Fibroblast of gingiva (primary cell): ENCODE data around the gene VIL1.
A peak's percentile ranks its signal among the peaks of the same experiment; 100 is the strongest.

ENCODE experiments used
- DNase-seq: peaks from one replicate; pipeline ENCODE4 v3.0.0-alpha.2; 2011; ENCODE audit warnings: low read depth

VIL1 gene

DNA sequence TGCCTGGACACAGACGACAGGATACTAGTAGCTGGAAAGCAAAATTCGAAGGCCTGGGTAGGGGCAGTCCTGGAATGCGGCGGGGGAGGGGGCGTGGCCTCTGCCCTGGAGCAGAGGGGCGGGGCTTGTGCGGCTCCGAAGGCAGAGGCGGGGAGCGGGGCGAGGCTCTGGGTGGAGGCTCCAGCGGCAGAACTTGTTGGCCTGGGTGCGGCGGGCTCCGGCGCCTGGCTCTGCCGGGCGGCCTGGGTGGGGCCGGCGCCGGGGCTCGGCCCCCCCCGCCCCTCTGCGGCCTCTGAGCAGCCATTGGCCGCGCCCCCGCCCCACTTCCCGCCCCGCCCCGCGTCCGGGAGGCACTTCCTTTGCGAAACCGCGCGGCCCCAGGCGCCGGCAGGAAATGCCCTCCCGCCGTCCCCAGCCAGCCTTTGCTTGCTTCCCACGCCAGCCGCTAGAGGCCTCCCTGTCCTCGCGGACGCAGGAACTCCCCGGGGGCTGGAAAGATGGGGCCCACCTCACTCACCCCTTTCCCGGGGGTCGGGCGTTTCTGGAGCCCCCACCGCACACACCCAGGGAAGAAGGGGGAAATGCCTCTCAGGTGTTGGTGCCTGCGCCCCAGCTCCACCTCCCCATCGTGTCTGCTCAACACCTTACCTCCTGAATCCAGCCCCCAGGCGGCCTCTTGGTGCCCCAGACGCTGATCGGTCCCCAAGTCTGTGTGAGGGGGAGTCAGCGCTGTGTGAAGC lies 12.5 kb upstream of the VIL1 start:
- peak; percentile 95 for DNase-seq

DNA sequence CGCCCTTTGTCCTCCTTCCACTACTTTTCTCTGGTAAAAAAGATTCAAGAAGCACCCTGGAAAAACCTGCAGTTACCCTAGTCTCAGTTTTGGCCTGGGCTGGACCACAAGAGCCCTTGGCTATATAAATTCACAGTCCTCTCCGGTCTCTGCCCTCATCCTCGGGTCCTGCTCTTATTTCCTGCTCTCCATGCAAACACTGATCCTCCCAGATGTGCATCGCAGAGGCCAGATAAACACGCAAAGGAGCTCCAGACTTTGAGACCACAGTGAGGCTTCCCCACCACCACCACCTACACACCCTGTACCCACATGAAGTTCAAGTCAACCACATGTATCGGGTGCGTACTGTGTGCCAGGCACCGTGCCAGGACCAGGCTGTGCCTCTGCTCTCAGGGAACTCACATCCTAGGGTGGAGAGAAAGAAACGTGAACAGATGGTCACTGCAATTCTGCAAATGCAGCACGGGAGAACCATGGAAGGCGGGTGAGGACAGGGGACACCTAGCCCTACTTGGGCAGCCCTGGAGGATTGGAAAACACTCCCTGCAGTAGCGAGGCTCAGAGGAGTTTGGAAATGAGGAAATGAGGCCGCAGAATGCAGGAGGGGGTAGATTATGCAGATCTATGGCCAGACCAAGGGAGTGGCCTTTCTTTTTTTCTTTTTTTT lies 11.8 kb upstream of the VIL1 start:
- peak; percentile 62 for DNase-seq

DNA sequence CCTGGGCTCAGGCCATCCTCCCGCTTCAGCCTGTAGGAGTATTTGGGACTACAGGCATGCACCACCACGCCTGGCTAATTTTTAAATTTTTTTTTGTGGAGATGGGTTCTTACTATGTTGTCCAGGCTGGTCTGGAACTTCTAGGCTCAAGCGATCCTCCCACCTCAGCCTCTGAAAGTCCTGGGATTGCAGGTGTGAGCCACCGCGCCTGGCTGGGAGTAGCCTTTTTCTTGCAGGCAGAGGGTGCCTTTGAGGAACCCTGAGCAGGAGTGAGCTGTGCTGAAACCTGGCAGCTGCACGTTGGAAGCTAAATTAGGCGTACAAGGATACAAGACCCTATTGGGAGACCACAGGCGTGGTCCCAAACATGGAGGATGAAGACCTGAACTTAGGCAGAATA lies 11.2 kb upstream of the VIL1 start:
- no peak for DNase-seq

DNA sequence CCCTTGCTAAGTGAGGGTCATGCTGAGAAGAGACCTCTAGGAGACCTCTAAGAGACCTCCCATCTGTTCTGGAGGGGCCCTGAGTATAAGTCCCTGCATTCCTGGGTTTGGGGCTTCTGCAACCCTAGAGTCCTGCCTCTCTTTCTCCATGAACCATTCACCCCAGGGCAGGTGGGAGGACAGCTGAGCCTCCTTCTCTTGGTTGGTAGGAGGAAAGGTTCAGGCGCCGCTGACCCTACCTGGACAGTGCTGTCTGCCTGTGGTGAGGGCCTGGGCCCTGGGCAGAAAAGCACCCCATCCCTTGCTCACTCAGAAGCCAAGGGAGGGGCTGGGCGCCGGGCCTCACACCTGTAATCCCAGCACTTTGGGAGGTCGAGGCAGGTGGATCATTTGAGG lies 604 bp upstream of the VIL1 start:
- DNase-seq = no peak

DNA sequence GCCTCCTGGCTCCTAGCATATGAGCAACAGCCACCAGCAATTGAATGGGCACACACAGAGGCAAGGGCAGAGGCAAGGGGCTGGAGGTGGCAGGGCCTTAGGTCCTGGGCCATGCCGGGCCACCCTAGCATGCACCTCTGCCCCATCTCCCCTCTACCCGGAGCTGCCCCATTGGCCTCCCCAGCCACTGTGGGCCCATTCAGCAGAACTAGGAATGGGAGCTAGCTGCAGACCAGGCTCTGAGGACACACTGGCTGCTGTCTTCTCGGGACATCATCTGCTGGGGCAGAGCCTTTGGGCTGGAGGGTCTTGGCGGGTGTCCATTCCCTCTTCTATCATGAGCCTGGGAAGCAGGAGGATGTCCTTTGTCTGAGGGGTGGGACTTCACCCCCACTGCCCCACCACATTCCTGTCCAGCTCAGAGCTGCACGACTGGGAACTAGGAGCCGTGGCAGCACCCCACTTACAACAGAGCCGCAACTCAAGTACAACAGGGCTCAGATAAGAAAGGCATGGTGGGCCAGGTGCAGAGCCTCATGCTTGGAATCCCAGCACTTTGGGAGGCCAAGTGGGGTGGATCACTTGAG lies 800 bp downstream of the VIL1 start:
- no peak for DNase-seq

DNA sequence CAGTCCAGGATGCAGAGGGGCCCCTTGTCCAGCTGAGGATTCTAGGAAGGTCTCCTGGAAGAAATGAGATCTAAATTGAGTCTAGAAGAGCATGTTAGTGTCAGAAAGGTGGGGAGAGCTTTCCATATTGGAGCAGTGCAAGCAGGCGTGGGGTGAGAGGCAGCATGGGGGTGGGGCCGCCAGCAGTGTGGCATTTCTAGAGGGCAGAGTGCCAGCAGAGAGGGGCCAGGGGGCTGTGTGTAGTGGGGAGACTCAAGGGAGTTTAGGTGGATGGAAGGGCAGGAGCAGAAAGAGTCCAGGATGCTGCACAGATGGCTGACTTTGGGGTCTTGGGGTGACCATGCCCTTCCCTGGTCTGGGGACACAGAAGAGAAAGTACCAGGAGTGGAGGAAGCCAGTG lies 2.1 kb downstream of the VIL1 start:
- DNase-seq = no peak

DNA sequence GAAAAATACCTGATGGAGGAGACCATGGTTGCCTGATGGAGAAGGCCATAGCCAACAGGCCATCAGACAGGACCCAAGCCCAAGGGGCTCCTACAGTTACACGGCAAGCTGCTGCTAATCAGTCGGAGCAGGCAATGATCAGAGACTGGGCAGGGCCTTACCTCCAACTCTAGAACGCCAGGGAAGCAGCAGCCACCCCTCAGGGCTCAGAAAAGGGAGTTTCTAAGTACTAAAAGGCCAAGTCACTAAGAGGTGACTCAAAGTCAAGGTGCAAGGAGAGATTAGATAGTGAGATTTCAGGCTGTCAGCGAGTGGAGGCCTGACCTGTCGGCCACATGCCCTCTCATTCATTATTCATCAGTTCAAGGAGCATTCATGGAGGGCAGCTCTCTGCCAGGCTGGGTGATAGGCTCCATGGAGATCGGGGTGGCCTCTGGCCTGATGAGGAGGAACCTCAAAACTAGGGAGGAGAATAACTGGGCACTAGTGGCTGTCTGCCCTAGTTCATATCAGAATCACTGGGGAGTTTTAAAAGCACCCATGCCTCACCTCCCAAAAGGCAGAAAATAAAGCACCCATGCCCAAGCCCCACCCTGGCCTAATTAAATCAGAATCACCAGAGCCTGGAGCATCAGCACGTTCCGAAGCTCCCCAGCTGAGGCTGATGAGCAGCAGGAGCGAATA lies 3.6 kb downstream of the VIL1 start:
- no peak for DNase-seq

DNA sequence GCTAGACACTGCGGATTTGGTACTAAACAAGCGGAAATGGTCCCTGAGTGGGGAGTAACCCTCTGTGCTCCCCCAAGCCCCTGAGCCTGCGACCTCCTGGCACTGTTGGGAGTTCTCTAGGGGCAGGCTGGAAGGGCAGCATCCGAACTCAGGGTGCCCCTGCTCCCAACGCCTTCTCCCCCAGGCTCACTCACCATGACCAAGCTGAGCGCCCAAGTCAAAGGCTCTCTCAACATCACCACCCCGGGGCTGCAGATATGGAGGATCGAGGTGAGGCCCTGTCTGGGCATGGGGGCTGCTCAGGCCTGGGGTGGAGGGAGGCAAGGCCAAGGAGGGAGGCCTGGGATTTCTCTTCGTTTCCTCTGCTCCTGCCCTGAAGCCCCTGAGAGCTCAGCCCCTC lies 4.7 kb downstream of the VIL1 start:
- DNase-seq = no peak

DNA sequence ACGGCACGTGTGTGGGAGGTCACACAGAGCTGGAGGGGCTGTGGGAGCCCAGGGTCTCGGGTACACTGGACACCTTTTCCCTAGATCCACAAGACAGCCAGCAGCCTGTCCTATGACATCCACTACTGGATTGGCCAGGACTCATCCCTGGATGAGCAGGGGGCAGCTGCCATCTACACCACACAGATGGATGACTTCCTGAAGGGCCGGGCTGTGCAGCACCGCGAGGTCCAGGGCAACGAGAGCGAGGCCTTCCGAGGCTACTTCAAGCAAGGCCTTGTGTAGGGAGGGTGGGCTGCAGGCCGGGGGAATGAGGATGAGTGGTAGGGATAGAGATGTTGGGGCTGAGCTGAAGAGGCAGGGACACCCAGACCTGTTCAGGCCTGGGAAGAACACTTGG lies 6.6 kb downstream of the VIL1 start:
- DNase-seq = no peak

DNA sequence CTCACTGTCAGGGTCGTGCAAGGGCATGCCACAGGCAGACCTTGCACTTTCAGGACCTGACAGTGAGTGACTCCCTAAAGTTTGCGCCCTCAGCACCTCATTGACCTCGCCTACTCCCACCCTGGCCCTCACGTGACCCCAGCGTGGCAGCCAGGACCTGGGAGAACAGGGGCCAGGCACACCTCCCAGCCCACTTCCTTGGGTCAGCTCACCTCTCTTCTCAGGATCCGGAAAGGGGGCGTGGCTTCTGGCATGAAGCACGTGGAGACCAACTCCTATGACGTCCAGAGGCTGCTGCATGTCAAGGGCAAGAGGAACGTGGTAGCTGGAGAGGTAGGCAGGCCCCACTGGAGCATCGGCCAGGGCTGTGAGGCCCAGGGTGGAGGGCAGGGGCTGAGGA lies 8.8 kb downstream of the VIL1 start:
- DNase-seq = no peak

DNA sequence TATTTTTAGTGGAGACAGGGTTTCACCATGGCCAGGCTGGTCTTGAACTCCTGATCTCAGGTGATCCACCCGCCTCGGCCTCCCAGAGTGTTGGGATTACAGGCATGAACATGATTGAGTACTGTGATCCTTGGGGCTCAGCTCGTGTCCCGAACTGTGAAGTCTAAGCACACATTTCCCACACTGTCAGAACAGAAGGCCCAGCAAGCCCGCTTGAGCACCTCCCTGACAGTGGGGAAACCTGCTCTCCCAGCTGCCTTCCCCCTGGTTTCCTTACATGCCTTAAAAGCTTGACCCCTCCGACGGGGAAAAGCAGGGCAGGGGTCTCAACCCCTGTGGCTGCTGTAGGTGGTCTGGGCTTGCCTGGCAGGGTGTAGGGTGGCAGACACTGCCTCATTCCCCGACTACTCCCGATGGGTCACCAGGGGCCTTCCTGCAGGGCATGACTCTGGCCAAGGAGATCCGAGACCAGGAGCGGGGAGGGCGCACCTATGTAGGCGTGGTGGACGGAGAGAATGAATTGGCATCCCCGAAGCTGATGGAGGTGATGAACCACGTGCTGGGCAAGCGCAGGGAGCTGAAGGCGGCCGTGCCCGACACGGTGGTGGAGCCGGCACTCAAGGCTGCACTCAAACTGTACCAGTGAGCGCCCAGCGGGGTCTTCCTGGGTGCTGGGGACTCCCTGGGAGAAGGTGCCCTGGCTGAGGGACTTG lies 10.1 kb downstream of the VIL1 start:
- DNase-seq = no peak

DNA sequence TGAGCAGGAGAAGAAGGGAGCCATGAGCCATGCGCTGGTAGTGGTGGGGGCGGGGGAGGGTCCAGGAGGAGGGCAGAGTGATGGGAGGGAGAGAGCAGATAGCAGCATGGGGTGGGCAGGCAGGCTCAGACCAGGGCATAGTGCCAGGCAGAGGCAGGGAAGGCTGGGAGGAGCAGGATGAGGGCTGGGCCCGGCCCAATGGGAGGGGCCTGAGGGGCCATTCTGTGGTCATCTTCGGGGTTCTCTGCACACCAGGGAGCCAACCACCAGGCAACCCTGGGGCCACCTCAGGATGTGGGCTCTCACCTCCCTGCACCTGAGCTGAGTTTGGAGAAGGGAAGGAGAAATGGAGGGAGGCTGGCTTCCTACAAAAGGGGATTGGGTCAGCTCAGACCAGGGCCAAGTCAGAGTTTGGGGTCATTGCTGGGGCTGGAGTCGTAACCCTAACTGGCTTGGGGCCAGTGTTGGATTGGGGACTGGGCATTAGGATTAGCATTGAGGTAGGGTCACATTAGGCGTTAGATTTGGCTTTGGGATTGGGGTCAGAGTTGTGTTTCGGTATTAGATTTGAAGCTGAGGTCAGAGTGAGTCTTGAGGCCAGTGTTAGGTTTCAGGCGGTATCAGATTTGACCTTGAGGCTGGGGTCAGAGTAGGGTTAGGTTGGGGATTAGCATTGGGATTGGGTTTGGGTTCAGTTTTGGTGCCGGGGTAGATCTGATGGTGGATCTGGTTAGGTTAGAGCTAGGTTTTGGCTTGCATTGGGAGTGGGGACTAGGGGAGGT lies 11.2 kb downstream of the VIL1 start:
- DNase-seq = no peak

DNA sequence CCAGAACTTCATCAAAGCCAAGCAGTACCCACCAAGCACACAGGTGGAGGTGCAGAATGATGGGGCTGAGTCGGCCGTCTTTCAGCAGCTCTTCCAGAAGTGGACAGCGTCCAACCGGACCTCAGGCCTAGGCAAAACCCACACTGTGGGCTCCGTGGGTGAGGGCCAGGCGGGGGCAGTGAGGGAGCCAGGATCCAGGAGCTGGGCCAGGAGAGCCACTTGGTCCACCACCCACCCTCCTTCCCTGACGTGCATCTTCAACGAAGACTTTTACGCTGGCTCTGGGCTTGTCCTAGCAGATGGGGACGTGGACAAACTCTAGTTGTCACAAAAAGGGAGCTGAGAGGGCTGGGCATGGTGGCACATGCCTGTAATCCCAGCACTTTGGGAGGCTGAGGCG lies 11.8 kb downstream of the VIL1 start:
- DNase-seq = no peak

DNA sequence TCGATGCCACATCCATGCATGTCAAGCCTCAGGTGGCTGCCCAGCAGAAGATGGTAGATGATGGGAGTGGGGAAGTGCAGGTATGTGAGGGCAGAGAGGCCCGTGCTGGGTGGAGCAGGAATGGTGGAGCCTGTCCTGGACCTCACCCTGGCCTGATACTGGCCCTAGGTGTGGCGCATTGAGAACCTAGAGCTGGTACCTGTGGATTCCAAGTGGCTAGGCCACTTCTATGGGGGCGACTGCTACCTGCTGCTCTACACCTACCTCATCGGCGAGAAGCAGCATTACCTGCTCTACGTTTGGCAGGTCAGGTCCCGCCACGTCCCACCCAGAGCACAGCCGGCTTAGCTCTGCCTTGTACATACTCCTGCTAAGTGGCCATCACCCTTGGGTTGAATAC lies 13.0 kb downstream of the VIL1 start:
- DNase-seq = no peak

DNA sequence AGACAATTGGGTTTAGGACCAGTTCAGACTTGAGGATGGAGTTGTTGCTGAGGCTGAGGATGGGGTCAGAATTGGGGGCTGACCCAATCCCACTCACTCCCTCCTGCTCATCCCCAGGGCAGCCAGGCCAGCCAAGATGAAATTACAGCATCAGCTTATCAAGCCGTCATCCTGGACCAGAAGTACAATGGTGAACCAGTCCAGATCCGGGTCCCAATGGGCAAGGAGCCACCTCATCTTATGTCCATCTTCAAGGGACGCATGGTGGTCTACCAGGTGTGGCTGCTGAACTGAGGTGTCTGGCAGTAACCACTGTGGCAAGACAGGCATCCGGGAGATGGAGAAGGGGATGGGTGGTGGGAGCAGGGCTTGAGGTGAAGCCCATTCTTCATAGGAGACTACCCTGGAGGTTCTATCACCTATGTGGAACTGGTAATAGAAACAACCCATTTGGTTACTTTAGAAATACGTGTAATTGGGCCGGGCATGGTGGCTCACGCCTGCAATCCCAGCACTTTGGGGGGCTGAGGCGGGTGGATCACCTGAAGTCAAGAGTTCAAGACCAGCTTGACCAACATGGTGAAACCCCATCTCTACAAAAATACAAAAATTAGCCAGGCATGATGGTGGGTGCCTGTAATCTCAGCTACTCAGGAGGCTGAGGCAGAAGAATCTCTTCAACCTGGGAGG lies 13.9 kb downstream of the VIL1 start:
- no peak for DNase-seq

DNA sequence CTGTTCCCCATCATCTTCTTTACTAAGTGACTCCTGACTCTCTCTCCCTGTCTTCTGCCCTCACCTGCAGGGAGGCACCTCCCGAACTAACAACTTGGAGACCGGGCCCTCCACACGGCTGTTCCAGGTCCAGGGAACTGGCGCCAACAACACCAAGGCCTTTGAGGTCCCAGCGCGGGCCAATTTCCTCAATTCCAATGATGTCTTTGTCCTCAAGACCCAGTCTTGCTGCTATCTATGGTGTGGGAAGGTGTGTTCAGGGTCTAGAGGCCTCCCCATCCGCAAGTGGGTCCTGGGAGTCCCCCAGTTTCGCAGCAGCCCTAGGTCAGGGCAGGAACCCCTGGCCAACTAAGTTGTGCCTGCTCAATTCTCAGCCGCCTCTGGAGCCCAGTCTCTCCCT lies 15.5 kb downstream of the VIL1 start:
- DNase-seq = no peak

DNA sequence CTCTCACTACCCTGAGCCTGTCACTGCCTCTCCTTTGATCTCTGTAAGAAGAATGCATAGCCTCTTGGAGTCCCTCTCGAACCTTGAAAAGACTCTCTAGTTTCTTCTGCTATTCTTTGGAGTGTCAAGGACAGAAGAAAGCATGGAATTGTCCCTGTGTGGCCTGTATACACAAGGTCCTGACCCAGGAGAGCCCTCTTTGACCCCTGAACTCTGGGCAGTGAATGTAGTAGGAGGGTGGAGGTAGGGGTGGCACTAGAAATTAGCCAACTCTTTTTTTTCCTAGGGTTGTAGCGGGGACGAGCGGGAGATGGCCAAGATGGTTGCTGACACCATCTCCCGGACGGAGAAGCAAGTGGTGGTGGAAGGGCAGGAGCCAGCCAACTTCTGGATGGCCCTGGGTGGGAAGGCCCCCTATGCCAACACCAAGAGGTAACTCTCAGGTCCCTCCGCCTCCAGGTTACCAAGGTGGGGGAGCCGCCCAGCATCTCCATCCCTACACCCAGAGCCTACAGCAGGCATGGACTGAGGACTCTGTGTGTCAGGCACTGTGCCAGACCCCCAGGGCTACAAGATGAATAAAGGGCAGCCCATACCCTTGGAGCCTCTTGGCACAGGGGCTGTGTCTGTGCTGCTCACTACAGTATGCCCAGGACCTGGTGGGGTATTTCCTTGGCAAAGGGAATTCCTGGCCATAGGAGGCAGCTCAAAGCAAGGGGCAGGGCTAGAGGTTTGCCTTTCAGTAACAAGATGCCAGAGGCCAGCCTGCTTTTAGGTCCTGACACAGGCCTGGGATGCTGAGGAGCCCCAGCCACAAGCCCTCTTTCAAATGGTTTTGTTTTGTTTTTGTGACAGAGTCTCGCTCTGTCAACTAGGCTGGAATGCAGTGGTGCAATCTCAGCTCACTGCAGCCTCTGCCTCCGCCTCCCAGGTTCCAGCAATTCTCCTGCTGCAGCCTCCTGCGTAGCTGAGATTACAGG lies 16.4 kb downstream of the VIL1 start:
- DNase-seq = no peak

DNA sequence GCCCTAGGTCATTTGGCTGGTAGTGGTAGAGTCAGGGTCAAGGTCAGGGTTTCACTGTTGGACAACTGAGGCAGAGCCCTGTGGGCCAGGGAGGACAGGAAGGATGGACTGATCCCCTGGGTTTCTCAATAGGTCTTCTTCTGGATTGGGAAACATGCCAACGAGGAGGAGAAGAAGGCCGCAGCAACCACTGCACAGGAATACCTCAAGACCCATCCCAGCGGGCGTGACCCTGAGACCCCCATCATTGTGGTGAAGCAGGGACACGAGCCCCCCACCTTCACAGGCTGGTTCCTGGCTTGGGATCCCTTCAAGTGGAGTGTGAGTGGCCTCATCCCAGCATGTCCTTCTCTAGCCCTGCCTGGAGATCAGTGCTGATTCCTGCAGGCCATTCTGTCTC lies 18.1 kb downstream of the VIL1 start:
- no peak for DNase-seq

DNA sequence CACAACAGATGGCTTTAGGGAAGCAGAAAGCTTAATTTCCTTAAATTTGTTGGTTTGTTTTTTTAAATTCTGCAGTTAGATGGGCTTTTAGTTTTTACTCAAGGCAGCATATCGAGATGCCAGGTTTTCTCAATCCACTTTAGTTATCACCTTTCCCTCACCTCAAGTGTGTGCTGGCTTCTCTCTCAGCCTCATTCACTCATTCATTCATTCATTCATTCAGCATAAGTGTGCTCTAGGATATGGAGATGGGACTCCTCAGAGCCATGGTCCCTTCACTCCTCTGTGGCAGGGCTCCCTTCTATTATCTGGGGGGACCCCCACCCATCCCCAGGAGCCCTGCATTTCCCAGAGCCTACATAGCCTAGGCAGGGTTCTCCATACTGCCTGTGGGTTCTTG lies 19.0 kb downstream of the VIL1 start:
- DNase-seq = no peak

DNA sequence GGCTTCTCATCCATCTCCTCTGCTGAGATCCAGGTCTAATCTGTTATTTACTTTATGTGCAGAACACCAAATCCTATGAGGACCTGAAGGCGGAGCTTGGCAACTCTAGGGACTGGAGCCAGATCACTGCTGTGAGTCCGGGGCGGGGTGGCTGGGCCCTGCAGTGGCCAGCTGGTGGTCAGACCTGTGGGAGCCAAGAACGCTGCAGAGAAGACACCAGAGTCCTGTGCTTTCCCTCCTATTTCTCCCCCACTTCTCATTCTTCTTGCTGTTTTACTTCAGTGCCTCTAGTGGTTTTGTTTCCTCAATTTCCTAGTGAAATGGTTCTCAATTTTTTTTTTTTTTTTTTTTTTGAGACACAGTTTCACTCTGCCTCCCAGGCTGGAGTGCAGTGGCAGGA lies 19.7 kb downstream of the VIL1 start:
- DNase-seq = no peak
